Measurements from ENCODE around the gene KRT25. TPM values are rescaled to one million over a fixed set of nuclear protein-coding genes. Genes with fewer than 3 reads are reported as not detected.

Gene KRT25
- total and polyA plus RNA-seq, 8 donors, result not detected

GRCh38 chr17:40791787-40792436, 36.8 kb upstream of the KRT25 start:
- ATAC-seq, result peak in 2 of 4 donors; percentile 30 to 54
- intact Hi-C loops (cut with DNase I), result loop anchor here (5.0 to 10.0 kb wide), 2 partner anchors 175 to 177 kb away; no protein-coding TSS in a partner anchor
- peak in 3 of 4 donors; percentile 21 to 38 (median 30) for TF ChIP-seq CTCF (IDR thresholded peaks at IDR 0.05)
- H3K4me3 ChIP-seq, result no peak overlapping the region
- peaks cover 0 to 5% (median 0%) of the 10 kb centered on the region in 4 donors for H3K27me3 ChIP-seq
- no peak overlapping the region for H3K27ac ChIP-seq
- FAIRE-seq, result no peak
- no peaks in the 10 kb centered on the region for H3K36me3 ChIP-seq
- H3K4me1 ChIP-seq, result no peaks in the 10 kb centered on the region
- WGBS, 2 donors, result 28 to 30% methylated on average over 6 of the region's 6 CpGs
- DNase-seq, result no peak
- no peaks in the 10 kb centered on the region for H3K9me3 ChIP-seq

- DNase-seq, result no peak
- FAIRE-seq, result no peak
These were observed 36.0 kb upstream of the KRT25 start for GRCh38 chr17:40791111-40791510.

GRCh38 chr17:40782450-40782849, 27.3 kb upstream of the KRT25 start, which contains the start of gene KRT27:
TSS of gene KRT27 (minus strand) at chr17:40782550. CDS start at chr17:40782493, 57 bp downstream.
- no peak for DNase-seq
- intact Hi-C loops (cut with DNase I), result no loop called here
- no peak for ATAC-seq
- H3K36me3 ChIP-seq, result no peaks in the 10 kb centered on the region
- peaks cover 0 to 17% (median 0%) of the 10 kb centered on the region in 4 donors for H3K27me3 ChIP-seq
- WGBS, 2 donors, result 77 to 91% methylated on average over 4 of the region's 4 CpGs
- H3K4me3 ChIP-seq, result no peak within 1 kb of the TSS
- no peak within 1 kb of the TSS for H3K27ac ChIP-seq
- H3K4me1 ChIP-seq, result no peaks in the 10 kb centered on the region
- H3K9me3 ChIP-seq, result no peaks in the 10 kb centered on the region
- no peak for TF ChIP-seq CTCF (IDR thresholded peaks at IDR 0.05)
- no peak for FAIRE-seq

More at GRCh38 chr17:40791111-40791510, 36.0 kb upstream of the KRT25 start:
- intact Hi-C loops (cut with DNase I), result loop anchor here (5.0 to 10.0 kb wide), 2 partner anchors 174 to 176 kb away; no protein-coding TSS in a partner anchor
- no peak for TF ChIP-seq CTCF (IDR thresholded peaks at IDR 0.05)
- Histone ChIP-seq H3K9me3 (no peaks in the 10 kb centered on the region), H3K4me1 (no peaks in the 10 kb centered on the region), H3K27ac (no peak overlapping the region), H3K4me3 (no peak overlapping the region), H3K36me3 (no peaks in the 10 kb centered on the region), H3K27me3 (no peaks in the 10 kb centered on the region)
- WGBS, 2 donors, result 92 to 97% methylated on average over 1 of the region's 1 CpG
- no peak for ATAC-seq

- no peaks in the 10 kb centered on the region for H3K36me3 ChIP-seq
- no peaks in the 10 kb centered on the region for H3K4me1 ChIP-seq
- H3K9me3 ChIP-seq, result no peaks in the 10 kb centered on the region
- peaks cover 0 to 17% (median 0%) of the 10 kb centered on the region in 4 donors for H3K27me3 ChIP-seq
- intact Hi-C loops (cut with DNase I), result no loop called here
- no peak for TF ChIP-seq CTCF (IDR thresholded peaks at IDR 0.05)
- H3K27ac ChIP-seq, result no peak overlapping the region
- H3K4me3 ChIP-seq, result peak overlapping the region in 1 of 4 donors; percentile 11
- DNase-seq (peak in 2 of 6 donors; percentile 21 to 65), FAIRE-seq (no peak), ATAC-seq (peak in 2 of 4 donors; percentile 43 to 54)
- WGBS, 2 donors, result 15 to 35% methylated on average over 37 of the region's 37 CpGs
These were observed 24.2 kb upstream of the KRT25 start for GRCh38 chr17:40779181-40779909.

Data from pancreas (tissue), 10 donors.